Ascending aorta (tissue), 2 donors: ENCODE data around the gene WFDC1. TPM values are rescaled to one million over a fixed set of nuclear protein-coding genes. Genes with fewer than 3 reads are reported as not detected.

ENCODE experiments used
- DNase-seq, 2 donors: peaks; one replicate each; pipeline ENCODE4 v3.0.0-alpha.2; 2019; ENCODE audit warnings: low spot score in 2 of 2
- H3K27ac ChIP-seq, 2 donors: fragments of 200-600 bp; sonication (generic); one replicate each; pipeline ENCODE4 v1.5.1; 2016 to 2017; ENCODE audit warnings: mild to moderate bottlenecking in 1 of 2
- H3K27me3 ChIP-seq: fragments of 200-600 bp; sonication (generic); one replicate; pipeline ENCODE4 v1.5.1; 2017
- H3K36me3 ChIP-seq, 2 donors: fragments of 200-600 bp; sonication (generic); one replicate each; pipeline ENCODE4 v1.5.1; 2016
- H3K4me1 ChIP-seq, 2 donors: fragments of 200-600 bp; sonication (generic); one replicate each; pipeline ENCODE4 v1.5.1; 2016 to 2017; ENCODE audit warnings: mild to moderate bottlenecking in 1 of 2
- H3K4me3 ChIP-seq, 2 donors: fragments of 200-600 bp; sonication (generic); one replicate each; pipeline ENCODE4 v1.5.1; 2016 to 2017; ENCODE audit warnings: mild to moderate bottlenecking in 1 of 2
- H3K9me3 ChIP-seq, 2 donors: fragments of 200-600 bp; sonication (generic); one replicate each; pipeline ENCODE4 v1.5.1; 2016
- CTCF ChIP-seq, 3 experiments: fragments of 200-600 bp in 2 of 3; fragments of 450-650 bp in 1 of 3; sonication (generic) in 2 of 3; IDR thresholded peaks; one replicate each; pipeline ENCODE4 v1.5.1; 2016 to 2019; ENCODE audit warnings: antibody characterized with exemption in 3 of 3, mild to moderate bottlenecking in 1 of 3, moderate library complexity in 1 of 3
- intact Hi-C: fragments of 100-400 bp; cut with DNase I; formaldehyde crosslinking; loops from one replicate; pipeline ENCODE4 v1.15.1; 2023
- total RNA-seq: library from RNA; depleted of rRNA; stranded (reverse); fragments of >200 nt; gene quantifications from one replicate; pipeline ENCODE4 v1.1.0, GENCODE V29; 2016

Gene WFDC1
- 126 TPM for total RNA-seq

- Histone ChIP-seq H3K36me3 (no peaks in the 10 kb centered on the region), H3K27ac (peak within 1 kb of the TSS; percentile 19 to 54), H3K4me3 (peak within 1 kb of the TSS; percentile 44 to 46), H3K27me3 (no peaks in the 10 kb centered on the region), H3K9me3 (no peaks in the 10 kb centered on the region), H3K4me1 (peaks cover 0 to 6% of the 10 kb centered on the region in 2 donors)
- peak in 1 of 2 donors; percentile 69 for DNase-seq
- TF ChIP-seq CTCF (IDR thresholded peaks at IDR 0.05), result no peak
- intact Hi-C loops, result no loop called here
Measured at GRCh38 chr16:84294531-84295142, at the start of gene WFDC1. TSS of gene WFDC1 (plus strand) at chr16:84294878. CDS start at chr16:84294972, 94 bp downstream.

- Histone ChIP-seq H3K27me3 (no peaks in the 10 kb centered on the region), H3K9me3 (no peaks in the 10 kb centered on the region), H3K27ac (no peak overlapping the region), H3K4me1 (no peaks in the 10 kb centered on the region), H3K4me3 (no peak overlapping the region), H3K36me3 (no peaks in the 10 kb centered on the region)
- no peak for DNase-seq
- intact Hi-C loops, result no loop called here
- no peak for TF ChIP-seq CTCF (IDR thresholded peaks at IDR 0.05)
Measured at GRCh38 chr16:84245956-84246678, 48.6 kb upstream of the WFDC1 start.

- H3K27ac ChIP-seq, result no peak overlapping the region
- no peaks in the 10 kb centered on the region for H3K27me3 ChIP-seq
- no peak for TF ChIP-seq CTCF (IDR thresholded peaks at IDR 0.05)
- no peaks in the 10 kb centered on the region for H3K36me3 ChIP-seq
- no peaks in the 10 kb centered on the region for H3K4me1 ChIP-seq
- H3K9me3 ChIP-seq, result no peaks in the 10 kb centered on the region
- no peak for DNase-seq
- H3K4me3 ChIP-seq, result no peak overlapping the region
- intact Hi-C loops, result no loop called here
Measured at GRCh38 chr16:84246679-84247077, 48.0 kb upstream of the WFDC1 start.

- no peak for DNase-seq
- no peaks in the 10 kb centered on the region for H3K27me3 ChIP-seq
- no peaks in the 10 kb centered on the region for H3K36me3 ChIP-seq
- H3K4me1 ChIP-seq, result no peaks in the 10 kb centered on the region
- H3K27ac ChIP-seq, result no peak overlapping the region
- TF ChIP-seq CTCF (IDR thresholded peaks at IDR 0.05), result no peak
- no peak overlapping the region for H3K4me3 ChIP-seq
- intact Hi-C loops, result no loop called here
- H3K9me3 ChIP-seq, result no peaks in the 10 kb centered on the region
Measured at GRCh38 chr16:84247331-84247730, 47.3 kb upstream of the WFDC1 start.

- H3K4me1 ChIP-seq, result no peaks in the 10 kb centered on the region
- no peak overlapping the region for H3K4me3 ChIP-seq
- H3K27me3 ChIP-seq, result no peaks in the 10 kb centered on the region
- no peak overlapping the region for H3K27ac ChIP-seq
- no peak for DNase-seq
- intact Hi-C loops, result no loop called here
- H3K9me3 ChIP-seq, result no peaks in the 10 kb centered on the region
- no peak for TF ChIP-seq CTCF (IDR thresholded peaks at IDR 0.05)
- no peaks in the 10 kb centered on the region for H3K36me3 ChIP-seq
Measured at GRCh38 chr16:84247844-84248243, 46.8 kb upstream of the WFDC1 start.
